PC-3 (cell line): ENCODE measurements around the gene ACOT8. TPM values are rescaled to one million over a fixed set of nuclear protein-coding genes. Genes with fewer than 3 reads are reported as not detected.

Experiments used
- ATAC-seq: fragments of 200-7000 bp; cut with Tn5 transposase; 2 replicates; pipeline ENCODE4 v1.9.1; 2020; ENCODE audit warnings: mild to moderate bottlenecking, moderate library complexity
- BruUV-seq: library from RNA; stranded (reverse); fragments of 400-500 nt; replicated peaks from 2 replicates; lab custom pipeline; 2021; lab: Mats Ljungman, UMichigan
- CTCF ChIA-PET: fragments of 300-600 bp; sonication (Branson Sonifier 250); formaldehyde crosslinking; loops from one replicate; lab custom pipeline; 2022; ENCODE audit warnings: antibody characterized with exemption; lab: Charles Lee
- POLR2A ChIA-PET: fragments of 300-600 bp; sonication (Branson Sonifier 250); formaldehyde crosslinking; loops from one replicate; lab custom pipeline; 2022; ENCODE audit warnings: antibody characterized with exemption; ENCODE audit not compliant: unreplicated experiment; lab: Charles Lee
- DNase-seq: peaks from one replicate; pipeline ENCODE4 v3.0.0-alpha.2; 2015
- H2AFZ ChIP-seq: fragments of 300-600 bp; sonication (generic); 2 replicates; pipeline ENCODE4 v1.6.0; 2016; ENCODE audit warnings: antibody characterized with exemption, low read length
- H3F3A ChIP-seq: fragments of 300-600 bp; sonication (generic); one replicate; pipeline ENCODE4 v1.6.0; 2017; ENCODE audit warnings: antibody characterized with exemption, low read length, control low read depth, mild to moderate bottlenecking; ENCODE audit not compliant: unreplicated experiment
- H3K27ac ChIP-seq: fragments of 300-600 bp; sonication (generic); 2 replicates; pipeline ENCODE4 v1.5.1; 2016; ENCODE audit warnings: mild to moderate bottlenecking, low read length
- H3K27me3 ChIP-seq: fragments of 300-600 bp; sonication (generic); 2 replicates; pipeline ENCODE4 v1.6.1; 2016; ENCODE audit warnings: low read length, mixed read lengths
- H3K36me3 ChIP-seq: fragments of 300-600 bp; sonication (generic); 2 replicates; pipeline ENCODE4 v1.6.1; 2016; ENCODE audit warnings: low read depth, mixed run types, low read length, mixed read lengths
- H3K4me1 ChIP-seq: fragments of 300-600 bp; sonication (generic); 2 replicates; pipeline ENCODE4 v1.5.1; 2016; ENCODE audit warnings: low read length; ENCODE audit not compliant: insufficient read depth
- H3K4me2 ChIP-seq: fragments of 300-600 bp; sonication (generic); 2 replicates; pipeline ENCODE4 v1.6.0; 2016; ENCODE audit warnings: low read length
- H3K4me3 ChIP-seq: fragments of 300-600 bp; sonication (generic); 2 replicates; pipeline ENCODE4 v1.5.1; 2016; ENCODE audit warnings: mild to moderate bottlenecking, low read length, mixed read lengths
- H3K79me2 ChIP-seq: fragments of 300-600 bp; sonication (generic); 2 replicates; pipeline ENCODE4 v1.6.1; 2017; ENCODE audit warnings: low read length, mixed read lengths
- H3K9ac ChIP-seq: fragments of 300-600 bp; sonication (generic); 2 replicates; pipeline ENCODE4 v1.6.0; 2016; ENCODE audit warnings: mild to moderate bottlenecking, low read length
- H3K9me2 ChIP-seq: fragments of 300-600 bp; sonication (generic); replicated peaks from 2 replicates; pipeline ENCODE4 v1.6.1; 2016; ENCODE audit warnings: mixed run types, low read length, mixed read lengths
- H3K9me3 ChIP-seq: fragments of 300-600 bp; sonication (generic); 2 replicates; pipeline ENCODE4 v1.6.1; 2016; ENCODE audit warnings: low read length, mixed read lengths
- H4K20me1 ChIP-seq: fragments of 300-600 bp; sonication (generic); 2 replicates; pipeline ENCODE4 v1.6.1; 2016; ENCODE audit warnings: low read length, mixed read lengths
- EZH2 ChIP-seq: fragments of 300-600 bp; sonication (generic); IDR thresholded peaks from one replicate; pipeline ENCODE4 v1.6.1; 2017; ENCODE audit warnings: antibody characterized with exemption, mild to moderate bottlenecking, low read length; ENCODE audit not compliant: unreplicated experiment
- EZH2phosphoT487 ChIP-seq: fragments of 300-600 bp; sonication (generic); IDR thresholded peaks from 2 replicates; pipeline ENCODE4 v1.6.1; 2018; ENCODE audit warnings: mild to moderate bottlenecking, antibody characterized with exemption, low read length, borderline replicate concordance
- intact Hi-C: fragments of 100-400 bp; cut with micrococcal nuclease; formaldehyde crosslinking; loops from 2 replicates; pipeline ENCODE4 v1.9.0; 2023
- total RNA-seq: library from RNA; depleted of rRNA; stranded (reverse); fragments of >200 nt; gene quantifications from 2 replicates; pipeline ENCODE4 v1.2.3, GENCODE V29; 2014
- TF ChIP-seq, protein P1 (sequence below): fragments of 300-600 bp; sonication (generic); conservative IDR thresholded peaks from 2 replicates; pipeline ENCODE4 v1.5.1; 2017; ENCODE audit warnings: antibody characterized with exemption, low read depth, mild to moderate bottlenecking, low read length

Gene ACOT8
- total RNA-seq, 1 experiment from 2014 or later, result 58.8 TPM

- no peaks in the 10 kb centered on the region for H3K36me3 ChIP-seq
- H2AFZ ChIP-seq, result no peak overlapping the region
- no peaks in the 10 kb centered on the region for H3K9me3 ChIP-seq
- no peak for ATAC-seq
- DNase-seq, result no peak
- H3K9ac ChIP-seq, result no peak overlapping the region
- no peak for TF ChIP-seq EZH2phosphoT487
- no peak for TF ChIP-seq EZH2
- TF ChIP-seq, protein P1, sequence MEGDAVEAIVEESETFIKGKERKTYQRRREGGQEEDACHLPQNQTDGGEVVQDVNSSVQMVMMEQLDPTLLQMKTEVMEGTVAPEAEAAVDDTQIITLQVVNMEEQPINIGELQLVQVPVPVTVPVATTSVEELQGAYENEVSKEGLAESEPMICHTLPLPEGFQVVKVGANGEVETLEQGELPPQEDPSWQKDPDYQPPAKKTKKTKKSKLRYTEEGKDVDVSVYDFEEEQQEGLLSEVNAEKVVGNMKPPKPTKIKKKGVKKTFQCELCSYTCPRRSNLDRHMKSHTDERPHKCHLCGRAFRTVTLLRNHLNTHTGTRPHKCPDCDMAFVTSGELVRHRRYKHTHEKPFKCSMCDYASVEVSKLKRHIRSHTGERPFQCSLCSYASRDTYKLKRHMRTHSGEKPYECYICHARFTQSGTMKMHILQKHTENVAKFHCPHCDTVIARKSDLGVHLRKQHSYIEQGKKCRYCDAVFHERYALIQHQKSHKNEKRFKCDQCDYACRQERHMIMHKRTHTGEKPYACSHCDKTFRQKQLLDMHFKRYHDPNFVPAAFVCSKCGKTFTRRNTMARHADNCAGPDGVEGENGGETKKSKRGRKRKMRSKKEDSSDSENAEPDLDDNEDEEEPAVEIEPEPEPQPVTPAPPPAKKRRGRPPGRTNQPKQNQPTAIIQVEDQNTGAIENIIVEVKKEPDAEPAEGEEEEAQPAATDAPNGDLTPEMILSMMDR, result no peak
- H3F3A ChIP-seq, result no peaks in the 10 kb centered on the region
- no peak overlapping the region for H3K27ac ChIP-seq
- peaks cover 5% of the 10 kb centered on the region for H3K4me1 ChIP-seq
- BruUV-seq, result no TSS peak
- H3K4me3 ChIP-seq, result no peak overlapping the region
- H4K20me1 ChIP-seq, result no peaks in the 10 kb centered on the region
- POLR2A ChIA-PET, result no interaction called here
- H3K4me2 ChIP-seq, result no peak overlapping the region
- H3K79me2 ChIP-seq, result no peaks in the 10 kb centered on the region
- H3K9me2 ChIP-seq, result no peaks in the 10 kb centered on the region
- no peaks in the 10 kb centered on the region for H3K27me3 ChIP-seq
- intact Hi-C loops, result no loop called here
- CTCF ChIA-PET, result no interaction called here
Measured at GRCh38 chr20:45828589-45828988, 28.6 kb downstream of the ACOT8 start.

GRCh38 chr20:45827712-45828111, 29.5 kb downstream of the ACOT8 start:
- intact Hi-C loops, result no loop called here
- TF ChIP-seq EZH2, result no peak
- TF ChIP-seq, protein P1, result no peak
- no peak for TF ChIP-seq EZH2phosphoT487
- Histone ChIP-seq H2AFZ (no peak overlapping the region), H3F3A (no peaks in the 10 kb centered on the region), H3K4me3 (no peak overlapping the region), H3K36me3 (no peaks in the 10 kb centered on the region), H3K9ac (no peak overlapping the region), H3K4me2 (no peak overlapping the region), H3K9me3 (no peaks in the 10 kb centered on the region), H4K20me1 (no peaks in the 10 kb centered on the region), H3K79me2 (no peaks in the 10 kb centered on the region), H3K9me2 (no peaks in the 10 kb centered on the region), H3K27me3 (no peaks in the 10 kb centered on the region), H3K27ac (no peak overlapping the region), H3K4me1 (peaks cover 6% of the 10 kb centered on the region; the same call in 1 of the 2 replicates)
- no TSS peak for BruUV-seq
- ChIA-PET CTCF (no interaction called here), POLR2A (no interaction called here)
- DNase-seq, result no peak
- ATAC-seq, result no peak

- H3K4me3 ChIP-seq, result no peak within 1 kb of the TSS
- no peaks in the 10 kb centered on the region for H3K36me3 ChIP-seq
- peaks cover 9% of the 10 kb centered on the region; the same call in 1 of the 2 replicates for H3K4me1 ChIP-seq
- H3K9me3 ChIP-seq, result no peaks in the 10 kb centered on the region
- no peaks in the 10 kb centered on the region for H3K79me2 ChIP-seq
- no peaks in the 10 kb centered on the region for H3K27me3 ChIP-seq
- H3K27ac ChIP-seq, result no peak within 1 kb of the TSS
- H3K9me2 ChIP-seq, result no peaks in the 10 kb centered on the region
- CTCF ChIA-PET, result no interaction called here
- no peak within 1 kb of the TSS for H2AFZ ChIP-seq
- POLR2A ChIA-PET, result no interaction called here
- TF ChIP-seq, protein P1, result no peak
- TF ChIP-seq EZH2, result no peak
- no peak for TF ChIP-seq EZH2phosphoT487
- no peak within 1 kb of the TSS for H3K9ac ChIP-seq
- no peaks in the 10 kb centered on the region for H3F3A ChIP-seq
- no peak within 1 kb of the TSS for H3K4me2 ChIP-seq
- intact Hi-C loops, result no loop called here
- no TSS peak for BruUV-seq
- no peaks in the 10 kb centered on the region for H4K20me1 ChIP-seq
- DNase-seq (no peak), ATAC-seq (no peak)
Measured at GRCh38 chr20:45827030-45827652, 30.1 kb downstream of the ACOT8 start, which contains the start of gene TNNC2. Gene TNNC2 (minus strand): TSS chr20:45827312. CDS start chr20:45827248, 64 bp downstream.
